OCI-LY7 (cell line): ENCODE data around the gene MAP1S.
"Not testable (repeated sequence)": the region's sequence is repeated elsewhere in the genome, so short reads cannot be mapped to it uniquely, and the experiment has no call there.

Experiments
- CTCF ChIP-seq: fragments of 200-600 bp; sonication (generic); conservative IDR thresholded peaks from 2 replicates; pipeline ENCODE4 v1.5.1; 2014; ENCODE audit warnings: mild to moderate bottlenecking, antibody characterized with exemption, low read length, moderate library complexity, mixed read lengths
- EZH2phosphoT487 ChIP-seq: fragments of 200-600 bp; sonication (generic); IDR thresholded peaks from 2 replicates; pipeline ENCODE4 v1.6.1; 2018; ENCODE audit warnings: low read depth, borderline replicate concordance, mild to moderate bottlenecking, mixed run types, antibody characterized with exemption, low read length, moderate library complexity, mixed read lengths

GRCh38 chr19:17783721-17784120 is 64.4 kb downstream of the MAP1S start:
- TF ChIP-seq CTCF, EZH2phosphoT487: not testable (repeated sequence)
